ENCODE measurements around the gene FNDC3B. TPM values are rescaled to one million over a fixed set of nuclear protein-coding genes. Genes with fewer than 3 reads are reported as not detected.

FNDC3B gene
- total RNA-seq, 1 experiment from 2014 or later = 48.6 TPM

DNA sequence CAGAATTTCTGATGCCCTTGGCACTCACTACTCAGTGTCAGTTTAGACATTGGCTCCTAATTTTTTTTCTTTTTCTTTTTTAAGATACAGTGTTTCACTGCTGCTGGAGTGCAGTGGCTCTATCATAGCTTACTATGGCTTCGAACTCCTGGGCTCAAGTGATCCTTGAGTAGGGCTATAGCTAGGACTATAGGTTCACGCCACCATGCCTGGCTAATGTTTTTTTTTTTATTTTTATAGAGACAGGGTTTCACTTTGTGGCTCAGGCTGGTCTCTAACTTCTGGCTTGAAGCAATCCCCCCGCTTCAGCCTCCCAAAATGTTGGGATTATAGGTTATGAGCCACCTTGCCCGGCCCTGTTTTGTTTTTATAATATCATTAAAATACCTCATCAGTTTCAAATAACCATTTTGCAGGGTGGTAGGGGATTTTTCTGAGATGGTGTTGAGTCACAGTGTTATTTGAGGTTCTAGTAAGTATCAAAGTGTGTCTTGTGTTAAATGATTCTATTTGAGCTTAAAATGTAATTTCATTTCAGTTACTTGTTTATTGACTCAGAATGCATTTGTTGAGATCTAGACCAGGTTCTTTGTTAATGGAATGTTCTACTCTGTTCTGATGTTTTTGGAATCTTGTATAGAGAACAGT is 7.0 kb downstream of the FNDC3B start:
- H3K36me3 ChIP-seq (ENCODE audit: low read depth, low read length) = peaks cover 13% of the 10 kb centered on the region; the same call in 1 of the 2 replicates
- no peaks in the 10 kb centered on the region for H3K9me2 ChIP-seq (replicated peaks; ENCODE audit: low read length)
- no peaks in the 10 kb centered on the region for H3F3A ChIP-seq (ENCODE audit: low read length, unreplicated experiment)
- H3K27ac ChIP-seq (ENCODE audit: low read length) = no peak overlapping the region
- peaks cover 98% of the 10 kb centered on the region for H3K79me2 ChIP-seq (ENCODE audit: low read length)
- H3K9ac ChIP-seq (ENCODE audit: low read length) = no peak overlapping the region
- no peaks in the 10 kb centered on the region for H3K27me3 ChIP-seq (ENCODE audit: low read length)
- CTCF ChIA-PET = no interaction called here
- ATAC-seq = peak; percentile 48
- no peak overlapping the region for H3K4me3 ChIP-seq (ENCODE audit: low read length)
- intact Hi-C loops (cut with micrococcal nuclease) = loop anchor here (5.0 to 10.0 kb wide), 2 partner anchors 158 to 286 kb away; no protein-coding TSS in a partner anchor
- peak; percentile 28 for DNase-seq
- peaks cover 32% of the 10 kb centered on the region for H3K4me1 ChIP-seq (ENCODE audit: insufficient read depth, low read length)
- no peak overlapping the region for H2AFZ ChIP-seq (ENCODE audit: low read length)
- H4K20me1 ChIP-seq (ENCODE audit: low read length) = peaks cover 83% of the 10 kb centered on the region
- TF ChIP-seq EZH2phosphoT487 (IDR thresholded peaks at IDR 0.05; ENCODE audit: borderline replicate concordance, low read length) (no peak), EZH2 (IDR thresholded peaks at IDR 0.05; ENCODE audit: low read length, unreplicated experiment) (no peak)
- TF ChIP-seq, protein P1, sequence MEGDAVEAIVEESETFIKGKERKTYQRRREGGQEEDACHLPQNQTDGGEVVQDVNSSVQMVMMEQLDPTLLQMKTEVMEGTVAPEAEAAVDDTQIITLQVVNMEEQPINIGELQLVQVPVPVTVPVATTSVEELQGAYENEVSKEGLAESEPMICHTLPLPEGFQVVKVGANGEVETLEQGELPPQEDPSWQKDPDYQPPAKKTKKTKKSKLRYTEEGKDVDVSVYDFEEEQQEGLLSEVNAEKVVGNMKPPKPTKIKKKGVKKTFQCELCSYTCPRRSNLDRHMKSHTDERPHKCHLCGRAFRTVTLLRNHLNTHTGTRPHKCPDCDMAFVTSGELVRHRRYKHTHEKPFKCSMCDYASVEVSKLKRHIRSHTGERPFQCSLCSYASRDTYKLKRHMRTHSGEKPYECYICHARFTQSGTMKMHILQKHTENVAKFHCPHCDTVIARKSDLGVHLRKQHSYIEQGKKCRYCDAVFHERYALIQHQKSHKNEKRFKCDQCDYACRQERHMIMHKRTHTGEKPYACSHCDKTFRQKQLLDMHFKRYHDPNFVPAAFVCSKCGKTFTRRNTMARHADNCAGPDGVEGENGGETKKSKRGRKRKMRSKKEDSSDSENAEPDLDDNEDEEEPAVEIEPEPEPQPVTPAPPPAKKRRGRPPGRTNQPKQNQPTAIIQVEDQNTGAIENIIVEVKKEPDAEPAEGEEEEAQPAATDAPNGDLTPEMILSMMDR (conservative IDR thresholded peaks at IDR 0.05; ENCODE audit: low read depth, low read length) = no peak
- POLR2A ChIA-PET (ENCODE audit: unreplicated experiment) = interaction anchor here (0.5 kb wide), 1 partner anchor 236 kb away, joined by 3 read pairs; the partner anchor contains the start of gene PLD1
- peak overlapping the region; percentile 18 for H3K4me2 ChIP-seq (ENCODE audit: low read length)
- BruUV-seq (replicated peaks) = no TSS peak
- H3K9me3 ChIP-seq (ENCODE audit: low read length) = no peaks in the 10 kb centered on the region

DNA sequence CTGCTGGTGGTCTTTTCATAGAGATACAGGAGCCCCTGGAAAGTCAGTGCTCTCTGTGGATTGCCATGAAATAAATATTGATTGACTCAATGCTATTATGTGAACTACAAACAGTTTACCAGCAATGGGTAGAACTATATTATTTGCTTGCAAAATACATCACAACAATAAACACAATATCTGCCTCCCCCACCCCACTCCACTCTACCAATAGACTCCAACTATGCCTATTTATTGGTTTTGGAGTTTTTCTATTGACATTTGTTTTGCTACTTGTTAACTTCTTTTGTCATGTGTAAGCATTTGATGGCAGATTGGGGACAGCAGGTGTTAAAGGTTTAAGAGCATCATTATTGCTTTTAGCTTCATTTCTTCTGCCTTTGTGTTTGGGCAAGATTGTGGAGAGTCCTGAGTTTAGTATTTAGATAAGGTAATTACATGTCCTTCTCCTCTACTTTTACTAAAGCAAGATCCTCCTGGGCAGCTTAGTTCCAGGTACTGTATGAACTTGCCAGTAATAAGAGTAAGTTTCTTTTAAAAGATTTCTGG is 8.3 kb downstream of the FNDC3B start:
- Histone ChIP-seq H3K9me2 (replicated peaks; ENCODE audit: low read length) (no peaks in the 10 kb centered on the region), H3K4me3 (ENCODE audit: low read length) (no peak overlapping the region), H3K27me3 (ENCODE audit: low read length) (no peaks in the 10 kb centered on the region), H3K27ac (ENCODE audit: low read length) (no peak overlapping the region), H3K4me2 (ENCODE audit: low read length) (no peak overlapping the region), H2AFZ (ENCODE audit: low read length) (no peak overlapping the region), H3K36me3 (ENCODE audit: low read depth, low read length) (peaks cover 25% of the 10 kb centered on the region), H3K9me3 (ENCODE audit: low read length) (no peaks in the 10 kb centered on the region), H3K9ac (ENCODE audit: low read length) (no peak overlapping the region), H4K20me1 (ENCODE audit: low read length) (peaks cover 76% of the 10 kb centered on the region), H3K79me2 (ENCODE audit: low read length) (peaks cover 98% of the 10 kb centered on the region), H3K4me1 (ENCODE audit: insufficient read depth, low read length) (peaks cover 20% of the 10 kb centered on the region), H3F3A (ENCODE audit: low read length, unreplicated experiment) (no peaks in the 10 kb centered on the region)
- TF ChIP-seq EZH2 (IDR thresholded peaks at IDR 0.05; ENCODE audit: low read length, unreplicated experiment) = no peak
- TF ChIP-seq EZH2phosphoT487 (IDR thresholded peaks at IDR 0.05; ENCODE audit: borderline replicate concordance, low read length) = no peak
- TF ChIP-seq, protein P1 (conservative IDR thresholded peaks at IDR 0.05; ENCODE audit: low read depth, low read length) = no peak
- CTCF ChIA-PET = no interaction called here
- intact Hi-C loops (cut with micrococcal nuclease) = loop anchor here (5.0 to 10.0 kb wide), 2 partner anchors 157 to 285 kb away; no protein-coding TSS in a partner anchor
- ATAC-seq = no peak
- POLR2A ChIA-PET (ENCODE audit: unreplicated experiment) = no interaction called here
- no peak for DNase-seq
- BruUV-seq (replicated peaks) = no TSS peak

GRCh38 chr3:172048599-172048998 is 9.2 kb downstream of the FNDC3B start:
- POLR2A ChIA-PET (ENCODE audit: unreplicated experiment) = no interaction called here
- H3K4me1 ChIP-seq (ENCODE audit: insufficient read depth, low read length) = peaks cover 20% of the 10 kb centered on the region
- no peak overlapping the region for H2AFZ ChIP-seq (ENCODE audit: low read length)
- H3K4me2 ChIP-seq (ENCODE audit: low read length) = no peak overlapping the region
- no peak for ATAC-seq
- no TSS peak for BruUV-seq (replicated peaks)
- H3K4me3 ChIP-seq (ENCODE audit: low read length) = no peak overlapping the region
- TF ChIP-seq, protein P1 (conservative IDR thresholded peaks at IDR 0.05; ENCODE audit: low read depth, low read length) = no peak
- no peak for TF ChIP-seq EZH2 (IDR thresholded peaks at IDR 0.05; ENCODE audit: low read length, unreplicated experiment)
- no peak for TF ChIP-seq EZH2phosphoT487 (IDR thresholded peaks at IDR 0.05; ENCODE audit: borderline replicate concordance, low read length)
- H3K9me3 ChIP-seq (ENCODE audit: low read length) = no peaks in the 10 kb centered on the region
- no peak overlapping the region for H3K9ac ChIP-seq (ENCODE audit: low read length)
- peaks cover 29% of the 10 kb centered on the region for H3K36me3 ChIP-seq (ENCODE audit: low read depth, low read length)
- CTCF ChIA-PET = no interaction called here
- H3F3A ChIP-seq (ENCODE audit: low read length, unreplicated experiment) = no peaks in the 10 kb centered on the region
- no peaks in the 10 kb centered on the region for H3K27me3 ChIP-seq (ENCODE audit: low read length)
- DNase-seq = no peak
- intact Hi-C loops (cut with micrococcal nuclease) = loop anchor here (5.0 to 10.0 kb wide), 2 partner anchors 156 to 284 kb away; no protein-coding TSS in a partner anchor
- no peak overlapping the region for H3K27ac ChIP-seq (ENCODE audit: low read length)
- no peaks in the 10 kb centered on the region for H3K9me2 ChIP-seq (replicated peaks; ENCODE audit: low read length)
- H3K79me2 ChIP-seq (ENCODE audit: low read length) = peaks cover 98% of the 10 kb centered on the region
- peaks cover 74% of the 10 kb centered on the region for H4K20me1 ChIP-seq (ENCODE audit: low read length)
